Brain pericyte (primary cell): Measurements from ENCODE around the gene KCNN3.
"Not testable (repeated sequence)": the region's sequence is repeated elsewhere in the genome, so short reads cannot be mapped to it uniquely, and the experiment has no call there.

ENCODE experiments used
- DNase-seq: peaks from one replicate; pipeline ENCODE4 v3.0.0-alpha.2; 2012; ENCODE audit warnings: low read depth, low spot score

KCNN3 gene

DNA sequence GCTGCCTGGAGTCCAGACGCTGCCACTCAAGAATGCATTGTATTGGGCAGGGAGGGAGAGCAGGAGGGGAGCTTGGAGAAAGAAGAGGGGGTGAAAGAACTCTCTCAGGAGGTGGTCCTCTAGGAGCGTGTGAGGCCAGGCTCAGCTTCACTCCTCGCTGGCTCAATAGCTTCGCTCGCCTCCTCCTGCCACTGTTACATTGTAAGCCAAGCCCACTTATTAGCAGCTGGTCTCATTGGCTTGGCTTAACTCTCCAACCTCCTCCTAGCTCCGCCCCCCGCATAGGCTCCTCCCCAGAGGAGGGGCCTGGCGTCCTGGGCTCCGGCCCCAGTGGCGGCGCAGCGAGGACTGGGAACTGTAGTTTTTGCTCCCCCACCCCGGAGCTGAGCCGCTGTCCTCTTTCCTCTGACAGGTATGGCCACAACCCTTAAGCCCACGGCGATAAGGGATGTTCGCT lies at the start of gene KCNN3:
Gene KCNN3, minus strand, starts transcription at position 167 of the 457 bp plus-strand sequence. CDS start 317 bp downstream, outside the sequence.
- peak; percentile 55 for DNase-seq

- DNase-seq, result no peak
Observed at GRCh38 chr1:154913273-154913672, 43.2 kb upstream of the KCNN3 start.

- DNase-seq, result no peak
Observed at GRCh38 chr1:154912755-154913154, 42.7 kb upstream of the KCNN3 start.

- no peak for DNase-seq
Observed at GRCh38 chr1:154911691-154912550, 41.8 kb upstream of the KCNN3 start.

DNA sequence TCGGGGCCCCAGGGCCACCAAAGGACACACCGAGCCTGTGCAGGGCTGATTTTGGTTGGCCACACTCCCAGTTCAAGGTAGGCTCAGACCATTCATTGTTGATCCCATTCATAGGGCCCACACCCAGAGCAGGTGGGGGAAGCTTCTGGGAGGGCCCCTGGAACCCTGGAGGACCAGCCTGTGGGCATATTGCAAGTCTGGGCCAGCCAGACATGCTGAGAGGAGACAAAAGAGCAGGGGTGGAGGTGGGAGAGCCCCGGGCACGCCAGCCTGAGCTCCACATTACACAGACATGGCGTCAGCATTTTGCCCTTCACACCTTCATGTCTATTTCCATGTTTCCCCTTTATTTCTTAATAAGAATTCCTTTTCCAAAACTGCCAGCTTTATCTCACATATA lies 40.8 kb upstream of the KCNN3 start:
- DNase-seq, result no peak

DNA sequence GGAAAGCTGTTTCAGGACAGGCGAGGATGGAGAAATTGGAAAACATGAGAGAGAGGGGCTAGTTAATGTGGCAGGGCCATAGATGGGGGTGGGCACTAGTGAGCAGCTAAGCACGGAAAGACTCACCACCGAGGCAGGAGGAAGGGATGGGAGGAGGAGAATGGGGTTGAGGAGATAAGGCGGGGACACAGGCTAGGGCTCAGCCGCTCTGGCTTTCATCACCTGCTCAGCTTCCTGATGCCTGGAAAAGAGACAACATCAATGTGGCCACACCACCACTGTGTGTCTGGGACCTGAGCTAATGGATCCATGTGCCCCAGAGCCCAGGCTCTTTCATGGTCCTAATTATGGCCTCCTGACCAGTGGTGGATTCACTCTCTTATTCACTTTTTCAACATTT lies 38.9 kb upstream of the KCNN3 start:
- no peak for DNase-seq

- DNase-seq, result not testable (repeated sequence)
Observed at GRCh38 chr1:154908129-154908528, 38.0 kb upstream of the KCNN3 start.

- no peak for DNase-seq
Observed at GRCh38 chr1:154906621-154907081, 36.6 kb upstream of the KCNN3 start.

DNA sequence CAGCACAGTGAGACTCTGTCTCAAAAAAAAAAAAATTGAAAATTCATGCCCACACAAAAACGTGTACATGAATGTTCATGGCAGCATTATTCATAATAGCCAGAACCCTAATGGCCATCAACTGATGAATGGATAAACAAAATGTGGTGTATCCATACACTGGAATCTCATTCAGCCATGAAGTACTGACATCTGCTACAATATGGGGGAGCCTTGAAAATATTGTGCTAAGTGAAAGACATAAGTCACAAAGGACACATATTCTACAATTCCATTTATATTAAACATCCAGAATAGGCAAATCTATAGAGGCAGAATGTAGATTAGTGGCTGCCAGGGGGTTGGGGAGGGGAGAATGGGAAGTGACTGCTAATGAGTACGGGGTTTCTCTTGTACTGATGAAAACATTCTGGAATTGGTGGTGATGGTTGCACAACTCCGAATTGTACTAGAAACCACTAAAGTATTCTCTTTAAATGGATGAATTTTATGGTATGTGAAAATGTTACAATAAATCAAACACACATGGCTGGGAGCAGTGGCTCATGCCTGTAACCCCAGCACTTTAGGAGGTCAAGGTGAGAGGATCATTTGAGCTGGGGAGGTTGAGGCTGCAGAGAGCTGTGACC lies 33.0 kb upstream of the KCNN3 start:
- no peak for DNase-seq

GRCh38 chr1:154901591-154901990 lies 31.5 kb upstream of the KCNN3 start:
- no peak for DNase-seq

DNA sequence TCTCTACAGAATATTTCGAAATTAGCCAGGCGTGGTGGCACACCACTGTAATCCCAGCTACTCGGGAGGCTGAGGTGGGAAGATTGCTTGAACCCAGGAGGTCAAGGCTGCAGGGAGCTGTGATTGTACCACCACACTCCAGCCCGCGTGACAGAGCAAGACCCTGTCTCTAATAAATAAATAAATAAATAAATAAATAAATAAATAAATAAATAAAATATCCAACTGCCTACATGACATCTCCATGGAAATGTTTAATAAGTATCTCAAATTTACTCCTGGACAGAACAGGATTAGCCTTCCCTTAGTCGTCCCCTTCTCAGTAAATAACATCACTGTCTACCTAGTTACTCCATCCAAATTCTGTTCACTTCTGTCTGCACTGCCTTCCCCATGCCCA lies 29.0 kb upstream of the KCNN3 start:
- DNase-seq, result no peak

GRCh38 chr1:154896771-154897286 lies 26.7 kb upstream of the KCNN3 start:
- DNase-seq, result no peak

- DNase-seq, result no peak
Observed at GRCh38 chr1:154895798-154896197, 25.7 kb upstream of the KCNN3 start.

- no peak for DNase-seq
Observed at GRCh38 chr1:154891452-154891851, 21.4 kb upstream of the KCNN3 start.

DNA sequence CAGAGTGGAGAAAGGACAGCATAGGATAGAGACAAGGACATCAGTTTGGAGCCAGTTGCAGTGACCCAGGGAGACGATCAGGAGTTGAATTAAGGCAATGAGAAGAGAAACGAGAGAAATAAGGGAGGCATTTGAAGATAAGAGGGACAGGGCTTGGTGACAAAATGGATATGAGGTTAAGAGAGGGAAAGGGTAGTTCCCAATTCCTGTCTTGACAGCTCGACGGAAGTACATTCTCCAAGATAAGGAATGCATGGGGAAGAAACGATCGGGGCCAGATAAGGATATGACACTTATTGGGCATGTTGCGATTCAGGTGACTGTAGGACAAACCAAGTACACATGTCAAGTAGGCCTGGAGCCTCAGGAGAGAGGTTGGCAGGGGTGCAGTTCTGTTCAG lies 18.7 kb upstream of the KCNN3 start:
- no peak for DNase-seq

DNA sequence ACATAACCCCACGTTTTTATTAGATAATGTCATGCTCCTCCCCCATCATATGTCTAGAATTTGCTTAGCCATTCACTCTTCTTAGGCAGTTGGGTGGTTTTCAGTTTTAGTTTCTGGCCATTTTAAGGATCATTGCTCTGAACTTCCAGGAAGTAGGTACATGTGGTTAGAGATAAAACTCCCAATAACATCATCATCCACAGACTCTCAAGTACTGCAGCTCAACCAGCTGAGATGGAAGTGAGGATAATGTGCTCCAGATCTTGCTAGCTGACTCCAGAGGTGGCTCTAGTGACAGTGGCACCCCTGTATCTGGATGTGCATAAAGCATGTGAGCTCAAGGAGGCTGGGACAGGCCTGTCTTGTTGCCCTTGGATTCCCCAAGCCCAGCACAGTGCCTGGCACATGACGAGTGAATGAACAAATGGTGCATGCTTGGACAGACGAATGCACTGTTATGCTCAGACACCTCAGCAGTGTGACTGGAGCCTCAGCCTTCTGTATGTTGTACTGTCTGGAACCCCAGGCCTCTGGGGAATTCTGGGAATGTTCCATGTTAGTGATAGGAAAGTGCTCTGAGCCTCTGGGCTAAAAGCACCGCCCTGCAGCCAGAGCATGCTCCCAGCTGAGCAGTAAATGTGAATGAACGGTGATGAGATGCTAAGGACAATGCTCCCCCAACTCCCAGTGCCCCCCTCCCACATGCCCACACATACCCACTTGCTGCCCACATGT lies 16.4 kb upstream of the KCNN3 start:
- DNase-seq, result no peak

GRCh38 chr1:154884869-154885701 lies 15.0 kb upstream of the KCNN3 start:
- no peak for DNase-seq

DNA sequence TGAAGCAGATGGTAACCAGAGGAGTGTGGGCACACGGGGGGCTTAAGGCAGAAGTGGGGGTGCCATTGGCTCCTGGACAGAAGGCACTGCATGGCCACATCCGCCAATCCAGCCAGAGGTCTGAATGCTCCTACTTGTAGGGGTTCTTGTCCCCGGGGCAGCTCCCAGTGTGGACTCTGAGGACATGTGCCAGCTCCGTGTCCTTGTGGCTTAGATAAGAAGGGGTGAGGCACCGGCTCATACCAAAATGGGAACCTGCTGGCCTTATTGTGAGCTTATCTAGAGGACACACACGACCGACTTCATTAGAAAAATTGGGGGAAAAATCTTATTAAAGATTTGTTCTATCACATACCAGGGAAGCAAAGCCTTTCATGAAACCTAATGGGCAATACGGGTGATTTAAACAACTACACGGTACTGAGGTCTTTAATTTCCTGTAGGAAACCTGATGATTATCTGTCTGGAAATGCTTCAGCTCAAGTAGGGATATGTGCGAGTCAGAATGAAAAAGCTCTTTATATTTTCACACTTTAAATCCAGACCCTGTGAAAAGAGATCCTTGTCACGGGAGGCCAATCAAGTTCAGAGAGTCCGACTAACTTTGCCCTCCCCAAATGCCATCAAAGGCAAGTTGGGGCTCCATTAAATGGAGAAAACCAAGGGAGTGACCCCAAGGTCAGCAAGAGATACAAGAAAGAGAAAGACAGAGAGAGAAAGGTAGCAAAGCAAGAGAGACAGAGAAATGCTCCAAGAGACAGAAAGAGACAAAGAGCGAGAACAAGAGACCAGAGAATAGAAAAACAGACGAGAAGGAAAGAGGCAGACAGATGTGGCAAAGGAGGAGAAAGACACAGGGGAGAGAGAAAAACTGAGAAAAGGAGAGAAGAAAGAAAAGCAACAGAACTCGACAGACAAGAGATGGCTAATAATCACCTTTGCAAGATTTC lies 14.1 kb upstream of the KCNN3 start:
- no peak for DNase-seq

- DNase-seq, result no peak
Observed at GRCh38 chr1:154881820-154882535, 11.9 kb upstream of the KCNN3 start.
